Renal pelvis (tissue), 4 donors: ENCODE data around the gene GSKIP. TPM values are rescaled to one million over a fixed set of nuclear protein-coding genes. Genes with fewer than 3 reads are reported as not detected.

Experiments used
- DNase-seq: peaks from one replicate; pipeline ENCODE4 v3.0.0-alpha.2; 2013
- polyA plus RNA-seq, 3 donors: library from polyadenylated mRNA; unstranded; fragments of 120-200 nt; gene quantifications; one replicate each; pipeline ENCODE4 v1.2.1, GENCODE V29; 2013; ENCODE audit not compliant: insufficient read length in 3 of 3

The GSKIP gene
- polyA plus RNA-seq, 3 donors = 26.0 to 33.8 (median 33.3) TPM

- no peak for DNase-seq
These were observed 46.4 kb downstream of the GSKIP start for GRCh38 chr14:96409701-96410100.

GRCh38 chr14:96410119-96410518, 46.8 kb downstream of the GSKIP start:
- no peak for DNase-seq

- DNase-seq = no peak
These were observed 50.2 kb downstream of the GSKIP start for GRCh38 chr14:96413526-96413925.

- no peak for DNase-seq
These were observed 52.2 kb downstream of the GSKIP start for GRCh38 chr14:96415559-96415958.

- no peak for DNase-seq
These were observed 53.0 kb downstream of the GSKIP start for GRCh38 chr14:96416292-96416691.

GRCh38 chr14:96417254-96417653, 53.9 kb downstream of the GSKIP start:
- no peak for DNase-seq

GRCh38 chr14:96418075-96418474, 54.7 kb downstream of the GSKIP start:
- DNase-seq = no peak

- DNase-seq = no peak
These were observed 57.9 kb downstream of the GSKIP start for GRCh38 chr14:96421236-96421635.

- no peak for DNase-seq
These were observed 59.7 kb downstream of the GSKIP start for GRCh38 chr14:96422992-96423391.

- no peak for DNase-seq
These were observed 60.3 kb downstream of the GSKIP start for GRCh38 chr14:96423446-96424108.

GRCh38 chr14:96424109-96424989, 61.0 kb downstream of the GSKIP start:
- peak; percentile 85 for DNase-seq

- no peak for DNase-seq
These were observed 70.7 kb downstream of the GSKIP start for GRCh38 chr14:96434040-96434439.

Other genes with a start within 250 kb of the GSKIP start
- 1 to 10 TPM; 3.0 to 3.7 (median 3.0) TPM for gene BDKRB2, start 158.7 kb upstream of the GSKIP start, polyA plus RNA-seq
- under 1 TPM; 0.33 to 0.87 (median 0.73) TPM for gene BDKRB1, start 107.3 kb upstream of the GSKIP start, polyA plus RNA-seq
- gene ATG2B, start 185 bp upstream of the GSKIP start, polyA plus RNA-seq = 10 to 100 TPM; 26.8 to 47.0 (median 44.1) TPM
- 1 to 10 TPM; 4.8 to 7.6 (median 4.8) TPM for gene AK7, start 28.6 kb downstream of the GSKIP start, polyA plus RNA-seq
- 100 to 1,000 TPM; 193 to 254 (median 210) TPM for gene PAPOLA, start 138.9 kb downstream of the GSKIP start, polyA plus RNA-seq